Putamen (tissue), 1 donor: ENCODE results near the gene JUN.

ENCODE experiments used
- DNase-seq: peaks from one replicate; pipeline ENCODE4 v3.0.0-alpha.2; 2016; ENCODE audit warnings: low spot score

Gene JUN

DNA sequence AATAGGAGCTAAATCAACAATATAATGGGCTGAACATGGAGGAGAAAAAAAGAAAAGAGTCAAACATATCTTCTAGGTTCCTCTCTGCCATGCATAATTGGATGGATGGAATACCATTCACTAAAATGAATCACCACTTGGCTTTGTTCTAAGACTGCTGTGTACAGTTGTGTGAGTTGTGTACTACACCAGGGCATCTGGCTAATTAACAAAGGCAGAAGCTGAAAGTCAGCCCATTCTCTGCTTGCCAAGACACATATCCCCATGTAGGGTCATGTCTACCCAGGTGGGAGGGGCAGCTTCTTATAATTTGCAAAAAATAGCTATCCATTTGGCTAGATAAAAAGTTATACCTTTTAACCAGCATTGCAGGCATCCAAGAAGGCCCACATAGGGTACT is 21.0 kb downstream of the JUN start:
- DNase-seq, result no peak

DNA sequence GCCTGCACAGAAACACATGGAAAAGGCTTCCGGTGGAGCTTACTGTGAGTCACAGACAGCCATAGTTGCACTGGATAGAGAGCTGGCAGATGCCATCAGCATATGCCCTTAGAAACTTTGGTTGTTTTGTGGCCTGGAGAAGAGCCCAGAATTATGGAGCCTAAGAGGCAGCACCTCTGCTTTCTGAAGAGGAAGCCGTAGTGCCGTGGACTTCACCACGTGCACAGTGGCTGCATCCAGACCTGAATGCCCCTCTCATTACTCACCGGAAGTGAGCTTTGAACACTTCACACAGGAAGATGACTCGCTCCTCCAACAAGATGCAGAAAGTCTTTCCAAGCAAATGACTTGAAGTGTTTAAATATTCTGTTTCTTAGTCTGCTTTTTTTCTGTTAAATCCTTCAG is 28.4 kb downstream of the JUN start:
- DNase-seq, result no peak

DNA sequence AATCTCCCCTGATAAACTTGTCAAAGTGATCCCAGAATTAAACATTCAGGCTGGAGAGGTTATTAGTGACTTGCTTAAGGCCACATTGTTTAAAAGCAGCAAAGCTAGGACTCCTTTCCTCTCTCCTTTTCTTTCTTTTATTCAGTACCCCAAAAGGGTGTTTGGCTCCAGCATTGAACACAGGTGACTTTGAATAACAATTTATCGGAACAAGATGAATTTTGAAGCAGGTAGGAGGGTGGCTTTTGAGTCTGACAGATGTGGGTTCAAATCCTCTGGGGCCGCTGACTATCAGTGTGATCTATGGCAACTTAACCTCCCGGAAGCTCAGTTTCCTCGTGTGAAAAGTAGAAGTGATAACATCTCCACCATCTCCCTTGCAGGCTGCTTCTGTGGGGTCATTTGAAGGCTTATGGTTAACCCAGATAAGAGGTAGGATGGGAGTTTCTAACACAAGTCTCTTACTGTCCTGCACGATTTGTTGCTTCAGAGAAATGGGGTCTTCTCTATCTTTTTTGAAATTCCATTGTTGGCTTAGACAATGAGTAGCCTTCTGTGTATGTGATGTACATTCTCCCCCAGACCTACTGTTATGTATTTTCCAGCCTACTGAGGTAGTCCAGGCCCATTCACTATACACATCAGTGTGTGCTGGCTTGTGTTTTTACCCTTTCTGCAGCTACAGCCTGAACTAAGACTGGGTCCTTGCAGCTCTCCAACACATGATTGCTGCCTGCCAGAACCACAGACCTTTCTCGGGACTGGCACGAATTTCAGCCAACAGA is 29.0 kb downstream of the JUN start:
- DNase-seq, result no peak

DNA sequence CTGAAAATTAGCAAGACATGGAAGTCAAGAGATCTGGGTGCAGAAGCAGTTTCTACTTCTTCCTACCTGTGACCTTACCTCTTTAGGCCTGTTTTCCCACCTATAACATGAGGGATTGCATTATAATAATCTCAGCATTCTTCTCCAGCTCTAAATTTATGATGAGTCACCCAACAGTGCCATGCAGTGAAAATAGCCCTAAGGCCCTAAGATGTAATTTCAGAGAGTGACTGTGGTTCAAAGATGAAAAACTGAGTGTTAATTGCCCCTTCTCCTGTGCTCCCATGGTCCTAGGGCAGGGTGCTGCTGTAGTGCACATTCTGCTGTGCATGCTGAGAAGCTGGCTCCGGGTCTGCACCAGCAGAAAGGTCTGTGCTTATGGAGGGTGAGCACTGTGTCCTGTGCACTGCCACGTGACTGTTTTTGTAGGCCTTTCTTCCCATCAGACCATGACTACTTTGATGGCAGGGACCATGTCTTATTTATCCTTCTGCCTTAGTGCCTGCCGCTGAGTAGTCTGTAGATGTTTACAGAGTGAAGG is 29.7 kb downstream of the JUN start:
- no peak for DNase-seq

GRCh38 chr1:58753431-58753866 is 30.4 kb downstream of the JUN start:
- DNase-seq, result no peak

DNA sequence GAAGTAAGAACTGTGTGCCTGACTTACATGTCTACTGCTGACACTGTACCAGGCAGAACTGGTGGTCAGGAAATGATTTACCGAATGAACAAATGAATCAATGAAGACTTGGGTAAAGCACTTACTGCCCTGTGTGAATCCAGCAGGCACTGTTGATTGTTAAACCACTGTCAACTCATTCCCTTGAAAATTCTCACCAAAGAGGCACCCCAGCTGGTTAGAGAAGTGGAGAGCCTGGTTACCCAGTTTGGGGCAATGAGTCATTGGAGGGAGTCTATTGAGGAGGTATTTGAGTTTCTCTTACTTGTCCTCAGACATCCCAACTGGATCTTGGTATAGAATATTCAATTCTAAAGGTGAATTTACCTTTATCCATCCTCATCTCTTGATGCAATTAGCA is 34.2 kb downstream of the JUN start:
- DNase-seq, result no peak

DNA sequence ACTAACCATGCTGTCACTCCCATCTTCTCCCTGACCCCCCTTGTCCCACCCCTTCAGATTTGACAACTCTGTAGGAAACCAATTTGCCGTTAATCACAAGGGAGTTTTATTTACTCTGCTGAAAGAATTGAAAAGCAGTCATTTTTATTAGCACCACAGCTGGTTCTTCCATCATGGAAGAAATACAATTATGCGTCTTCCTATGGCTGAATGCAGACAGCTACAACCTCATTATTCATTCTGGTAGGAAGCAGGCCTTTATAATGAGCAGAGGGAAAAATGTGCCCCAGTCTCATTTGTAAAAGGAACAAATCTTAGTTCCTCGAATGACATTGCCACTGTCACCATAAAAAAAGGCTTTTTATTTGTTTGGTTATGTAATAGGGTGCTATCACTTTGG is 35.2 kb downstream of the JUN start:
- DNase-seq, result no peak

DNA sequence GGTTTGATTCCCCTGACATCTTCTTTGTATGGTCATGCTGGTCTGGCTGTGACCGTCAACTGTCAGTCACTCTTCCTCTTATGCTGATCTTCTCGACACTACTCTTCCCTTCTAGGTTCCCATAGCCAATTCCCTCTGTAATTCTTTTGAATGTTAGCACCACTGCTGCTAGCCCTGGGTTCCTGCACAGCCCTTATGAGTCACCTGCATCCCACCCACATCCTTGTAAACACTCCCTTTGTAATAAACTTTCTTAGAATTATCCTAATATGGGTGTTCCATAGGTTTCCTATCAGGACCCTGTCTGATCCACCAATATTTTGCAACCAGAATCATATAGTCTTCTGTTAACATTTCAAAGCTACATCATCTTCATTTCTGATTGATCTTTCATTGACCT is 37.1 kb downstream of the JUN start:
- DNase-seq, result no peak

DNA sequence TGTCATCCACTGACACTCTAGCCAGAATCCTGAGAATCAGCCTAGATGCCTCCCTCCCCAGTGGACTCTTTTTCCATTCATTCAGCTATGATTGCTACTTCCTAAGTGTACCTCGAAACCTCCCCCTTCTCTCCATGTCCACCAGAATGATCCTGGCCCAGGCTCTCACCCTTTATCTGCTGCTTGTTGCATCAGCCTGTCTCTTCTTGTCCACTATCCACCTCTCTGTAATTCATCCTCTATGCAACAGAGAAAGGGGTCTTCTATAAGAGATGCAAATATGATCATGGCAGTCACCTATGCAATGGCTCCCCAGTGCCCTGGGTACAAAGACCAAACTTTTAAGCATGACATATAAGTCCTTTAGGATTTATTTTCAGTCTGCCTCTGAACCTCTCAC is 37.7 kb downstream of the JUN start:
- DNase-seq, result no peak

- no peak for DNase-seq
Measured at GRCh38 chr1:58745666-58746065, 38.2 kb downstream of the JUN start.

GRCh38 chr1:58745117-58745516 is 38.7 kb downstream of the JUN start:
- DNase-seq, result no peak

GRCh38 chr1:58741678-58742553 is 41.9 kb downstream of the JUN start:
- DNase-seq, result no peak

DNA sequence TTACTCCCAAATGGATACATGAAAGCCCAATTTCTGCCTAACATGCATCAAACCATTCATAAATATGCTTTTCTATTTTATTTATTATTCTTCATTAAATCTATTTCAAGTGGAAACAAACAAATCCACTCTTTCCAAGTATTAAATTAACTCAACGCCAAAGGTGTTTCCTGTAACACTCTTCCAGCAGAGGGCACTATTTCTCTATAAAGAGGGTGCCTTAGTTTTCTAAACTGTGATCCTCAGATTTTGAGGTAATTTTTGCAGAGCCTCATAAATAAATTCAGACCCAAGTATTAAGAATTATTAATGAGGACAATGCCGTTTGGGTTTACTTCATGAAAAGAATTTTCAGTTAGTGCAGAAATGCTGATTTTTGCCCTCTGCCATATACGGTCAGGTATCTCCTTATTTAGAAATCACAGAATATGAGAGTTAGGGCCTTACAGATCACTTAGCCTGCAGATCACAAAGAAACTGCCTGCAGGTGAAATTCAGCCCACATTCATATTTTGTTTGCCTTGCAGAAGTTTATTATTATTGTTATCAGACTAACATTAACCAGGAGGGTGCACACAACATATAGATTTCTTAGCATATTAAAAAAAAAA is 43.9 kb downstream of the JUN start:
- peak; percentile 39 for DNase-seq

GRCh38 chr1:58738876-58739275 is 45.0 kb downstream of the JUN start:
- no peak for DNase-seq

DNA sequence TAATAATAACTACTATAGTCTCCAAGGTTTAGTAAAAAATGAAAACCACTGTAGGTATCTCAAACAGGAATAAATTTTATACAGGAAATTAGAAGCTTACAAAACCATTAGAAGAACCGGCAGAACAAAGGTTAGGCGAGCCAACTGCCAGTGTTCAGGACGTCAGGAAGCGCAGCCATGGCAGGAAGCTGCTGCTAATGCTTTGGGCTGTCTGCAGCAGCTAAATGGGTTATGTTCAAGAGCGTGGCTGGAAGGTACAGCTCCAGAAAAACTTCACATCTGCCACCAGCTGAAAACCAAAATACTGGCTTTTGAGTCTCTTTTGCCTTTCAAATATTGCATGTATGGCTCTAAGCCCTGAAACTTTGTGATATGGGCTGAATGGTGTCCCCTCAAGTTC is 48.3 kb downstream of the JUN start:
- no peak for DNase-seq

GRCh38 chr1:58734630-58735029 is 49.2 kb downstream of the JUN start:
- no peak for DNase-seq

DNA sequence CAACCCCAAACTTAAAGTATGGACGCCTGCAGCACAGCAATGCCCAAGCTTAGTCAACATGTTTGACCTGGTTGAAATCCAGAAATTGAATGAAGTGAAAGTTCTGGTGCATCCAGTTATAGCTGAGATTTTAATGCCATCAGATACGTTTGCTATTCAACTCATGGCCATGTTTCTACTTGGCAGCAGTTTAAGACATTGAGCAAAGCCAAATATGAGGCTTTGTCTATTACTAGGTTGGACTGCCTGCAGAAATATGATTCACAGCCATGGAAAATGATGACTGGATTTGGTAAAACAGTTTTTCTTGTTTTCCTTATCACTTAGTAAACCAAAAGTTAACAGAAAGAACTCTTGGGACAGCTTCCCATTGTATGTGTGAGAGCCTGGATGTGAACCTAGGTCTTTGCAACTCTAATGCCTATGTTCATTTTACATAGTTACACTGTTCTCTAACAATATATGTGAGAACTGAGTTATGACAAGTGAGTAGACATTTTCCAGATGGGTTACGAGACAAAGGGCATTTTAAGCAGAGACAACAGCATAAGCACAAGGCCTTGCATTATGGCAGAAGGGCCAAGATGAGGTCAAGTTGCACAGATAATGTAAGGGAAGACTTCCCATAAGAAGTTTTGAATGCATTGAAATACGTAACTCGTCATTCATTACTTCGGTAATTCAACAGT is 51.6 kb downstream of the JUN start:
- DNase-seq, result no peak
